ENCODE measurements around the gene SPATA46. TPM values are rescaled to one million over a fixed set of nuclear protein-coding genes. Genes with fewer than 3 reads are reported as not detected.

Gene SPATA46
- total RNA-seq, 2 experiments from 2014 or later = not detected

DNA sequence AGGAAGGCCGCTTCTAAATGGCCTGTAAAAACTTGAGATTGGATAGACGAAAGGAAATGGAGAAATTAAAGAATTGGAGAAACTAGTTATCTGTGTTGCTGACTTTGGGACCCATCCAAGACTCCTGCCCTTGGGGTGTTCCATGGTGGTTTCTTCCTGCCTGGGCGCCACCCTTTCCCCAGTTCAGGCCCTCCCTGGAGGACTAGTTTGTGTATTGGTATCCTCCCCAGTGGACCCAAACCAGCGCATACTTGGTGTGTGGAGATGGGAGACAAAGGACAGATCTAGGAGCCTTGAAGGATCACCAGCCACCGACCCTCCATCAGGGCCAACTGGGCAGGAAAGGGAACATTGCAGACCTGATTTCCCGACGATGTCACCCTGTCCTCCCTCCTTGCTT is 7.1 kb downstream of the SPATA46 start:
- H3K9me3 Mint-ChIP-seq (ENCODE audit: insufficient read depth) = no peaks in the 10 kb centered on the region
- H3K4me3 Mint-ChIP-seq = no peak overlapping the region
- H3K27ac Mint-ChIP-seq = no peak overlapping the region
- no peaks in the 10 kb centered on the region for H3K27me3 Mint-ChIP-seq (ENCODE audit: low read depth)
- ChIA-PET CTCF (no interaction called here), POLR2A (interaction anchor here (0.7 kb wide), 1 partner anchor 327 kb away, joined by 3 read pairs; no protein-coding TSS in a partner anchor)
- no peaks in the 10 kb centered on the region for H3K4me1 Mint-ChIP-seq (ENCODE audit: low read depth)
- no peak for DNase-seq
- no peaks in the 10 kb centered on the region for H3K36me3 Mint-ChIP-seq (ENCODE audit: low read depth)
- ATAC-seq = no peak

- no peak for DNase-seq
- ChIA-PET CTCF (no interaction called here), POLR2A (no interaction called here)
- Mint-ChIP-seq H3K27ac (no peak overlapping the region), H3K4me1 (ENCODE audit: low read depth) (no peaks in the 10 kb centered on the region), H3K36me3 (ENCODE audit: low read depth) (no peaks in the 10 kb centered on the region), H3K4me3 (no peak overlapping the region), H3K27me3 (ENCODE audit: low read depth) (no peaks in the 10 kb centered on the region), H3K9me3 (ENCODE audit: insufficient read depth) (no peaks in the 10 kb centered on the region)
- no peak for ATAC-seq
Measured at GRCh38 chr1:162368451-162368850, 8.2 kb downstream of the SPATA46 start.

GRCh38 chr1:162367772-162368171 is 8.9 kb downstream of the SPATA46 start:
- Mint-ChIP-seq H3K36me3 (ENCODE audit: low read depth) (no peaks in the 10 kb centered on the region), H3K4me1 (ENCODE audit: low read depth) (no peaks in the 10 kb centered on the region), H3K9me3 (ENCODE audit: insufficient read depth) (no peaks in the 10 kb centered on the region), H3K27me3 (ENCODE audit: low read depth) (no peaks in the 10 kb centered on the region), H3K27ac (no peak overlapping the region), H3K4me3 (no peak overlapping the region)
- CTCF ChIA-PET = no interaction called here
- no peak for DNase-seq
- ATAC-seq = no peak
- POLR2A ChIA-PET = interaction anchor here (0.6 kb wide), 1 partner anchor 533 kb away, joined by 3 read pairs; no protein-coding TSS in a partner anchor

GRCh38 chr1:162367073-162367472 is 9.6 kb downstream of the SPATA46 start:
- no peaks in the 10 kb centered on the region for H3K9me3 Mint-ChIP-seq (ENCODE audit: insufficient read depth)
- no peak overlapping the region for H3K4me3 Mint-ChIP-seq
- no peaks in the 10 kb centered on the region for H3K36me3 Mint-ChIP-seq (ENCODE audit: low read depth)
- no peak overlapping the region for H3K27ac Mint-ChIP-seq
- CTCF ChIA-PET = interaction anchor here (1.2 kb wide), 1 partner anchor 11 kb away, joined by 3 read pairs; no protein-coding TSS in a partner anchor
- no peak for ATAC-seq
- H3K4me1 Mint-ChIP-seq (ENCODE audit: low read depth) = no peaks in the 10 kb centered on the region
- H3K27me3 Mint-ChIP-seq (ENCODE audit: low read depth) = no peaks in the 10 kb centered on the region
- POLR2A ChIA-PET = no interaction called here
- no peak for DNase-seq

DNA sequence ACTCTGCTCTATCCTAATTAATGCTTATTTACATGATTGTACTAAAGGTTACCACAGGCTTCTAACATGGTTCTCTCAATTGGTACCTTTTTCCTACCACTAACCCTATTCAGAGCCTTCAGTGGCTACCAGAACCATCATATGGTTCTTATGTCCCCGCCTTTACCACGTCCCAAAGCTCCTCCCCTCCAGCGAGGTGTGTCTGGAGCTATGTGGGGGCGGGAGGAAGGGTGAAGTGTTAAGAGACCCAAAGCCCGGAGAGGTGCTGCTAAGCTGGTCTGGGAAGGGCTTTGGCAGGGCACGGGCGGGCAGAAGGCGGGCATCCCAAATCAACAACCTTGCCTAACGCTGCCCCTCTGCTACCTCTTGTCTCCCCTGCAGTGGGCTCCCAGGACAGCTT is 10.0 kb downstream of the SPATA46 start:
- ATAC-seq (no peak), DNase-seq (no peak)
- Mint-ChIP-seq H3K9me3 (ENCODE audit: insufficient read depth) (no peaks in the 10 kb centered on the region), H3K27ac (no peak overlapping the region), H3K36me3 (ENCODE audit: low read depth) (no peaks in the 10 kb centered on the region), H3K27me3 (ENCODE audit: low read depth) (no peaks in the 10 kb centered on the region), H3K4me1 (ENCODE audit: low read depth) (no peaks in the 10 kb centered on the region), H3K4me3 (no peak overlapping the region)
- POLR2A ChIA-PET = no interaction called here
- CTCF ChIA-PET = interaction anchor here (1.2 kb wide), 1 partner anchor 10 kb away, joined by 3 read pairs; no protein-coding TSS in a partner anchor

DNA sequence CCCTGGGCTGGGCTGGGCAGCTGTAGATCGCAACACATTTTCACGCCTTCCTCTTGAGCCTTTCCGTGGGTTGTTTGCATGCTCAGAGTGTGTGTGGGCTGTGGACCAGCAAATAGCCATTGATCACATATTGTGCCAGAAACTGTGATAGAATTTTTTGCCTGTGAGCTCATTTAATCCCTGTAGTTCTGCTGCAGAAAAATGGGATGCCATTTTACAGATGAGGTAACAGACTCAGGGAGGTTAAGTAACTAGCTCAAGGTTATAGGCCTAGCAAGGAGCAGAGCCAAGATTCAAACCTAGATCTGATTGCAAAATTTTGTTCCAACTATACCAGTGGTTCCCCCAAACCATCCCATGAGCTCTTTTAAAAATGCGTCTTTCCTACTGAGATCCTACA is 10.5 kb downstream of the SPATA46 start:
- ChIA-PET POLR2A (no interaction called here), CTCF (interaction anchor here (1.2 kb wide), 1 partner anchor 10 kb away, joined by 3 read pairs; no protein-coding TSS in a partner anchor)
- Mint-ChIP-seq H3K9me3 (ENCODE audit: insufficient read depth) (no peaks in the 10 kb centered on the region), H3K27ac (no peak overlapping the region), H3K27me3 (ENCODE audit: low read depth) (no peaks in the 10 kb centered on the region), H3K4me3 (no peak overlapping the region), H3K4me1 (ENCODE audit: low read depth) (no peaks in the 10 kb centered on the region), H3K36me3 (ENCODE audit: low read depth) (no peaks in the 10 kb centered on the region)
- ATAC-seq (no peak), DNase-seq (no peak)

DNA sequence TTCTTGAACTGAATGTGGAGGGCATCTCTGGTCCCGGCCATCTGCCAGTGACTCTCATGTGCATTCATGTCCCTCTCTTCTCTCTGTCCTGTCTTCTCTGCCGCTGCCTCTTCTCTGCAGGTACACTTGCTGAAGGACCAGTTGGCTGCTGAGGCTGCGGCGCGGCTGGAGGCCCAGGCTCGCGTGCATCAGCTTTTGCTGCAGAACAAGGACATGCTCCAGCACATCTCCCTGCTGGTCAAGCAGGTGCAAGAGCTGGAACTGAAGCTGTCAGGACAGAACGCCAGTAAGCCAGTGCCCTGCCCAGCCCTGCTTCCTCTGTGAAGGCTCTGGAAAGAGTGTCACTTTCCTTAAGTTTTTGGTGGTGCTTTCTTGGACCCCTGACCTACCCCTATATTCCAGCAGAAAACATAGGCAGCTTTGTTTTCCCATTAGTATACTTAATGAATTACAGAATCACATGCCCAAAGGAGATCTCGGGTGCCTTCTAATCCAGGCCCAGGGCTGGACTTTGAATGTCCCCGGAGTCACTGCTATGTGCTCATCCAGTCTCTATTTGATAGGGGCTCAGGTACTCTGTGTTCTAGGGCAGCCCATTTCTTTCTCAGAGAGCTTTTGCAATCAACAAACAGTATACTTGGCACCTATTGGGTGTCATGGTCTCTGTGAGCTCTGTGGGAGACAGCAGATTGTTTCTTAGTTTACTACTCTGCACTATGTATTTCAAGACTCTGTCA is 11.2 kb downstream of the SPATA46 start:
- no peaks in the 10 kb centered on the region for H3K36me3 Mint-ChIP-seq (ENCODE audit: low read depth)
- CTCF ChIA-PET = no interaction called here

DNA sequence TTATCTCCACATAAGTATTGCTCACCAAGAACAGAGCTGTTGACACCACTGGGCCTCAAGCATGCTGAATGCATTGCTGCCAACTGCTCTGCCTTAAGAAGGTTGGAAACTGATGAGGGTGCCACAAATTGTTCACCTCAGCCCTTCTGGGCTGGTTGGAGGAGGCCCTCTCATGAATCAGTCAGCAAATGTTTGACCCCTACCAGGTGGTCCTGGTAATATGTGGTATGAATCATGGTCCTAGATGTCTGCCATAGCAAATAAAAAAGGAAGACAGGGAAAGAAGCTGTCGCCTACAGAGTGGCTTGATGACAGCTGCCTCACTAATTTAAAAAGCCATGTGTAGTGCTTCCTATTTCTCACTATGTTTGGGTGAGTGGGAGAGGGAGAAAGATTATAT is 12.2 kb downstream of the SPATA46 start:
- POLR2A ChIA-PET = no interaction called here
- Mint-ChIP-seq H3K4me1 (ENCODE audit: low read depth) (no peaks in the 10 kb centered on the region), H3K36me3 (ENCODE audit: low read depth) (no peaks in the 10 kb centered on the region), H3K4me3 (no peak overlapping the region), H3K27ac (no peak overlapping the region), H3K27me3 (ENCODE audit: low read depth) (no peaks in the 10 kb centered on the region), H3K9me3 (ENCODE audit: insufficient read depth) (no peaks in the 10 kb centered on the region)
- DNase-seq (no peak), ATAC-seq (no peak)
- CTCF ChIA-PET = no interaction called here

More for the DNA sequence above, 11.2 kb downstream of the SPATA46 start:
- Mint-ChIP-seq H3K9me3 (ENCODE audit: insufficient read depth) (no peaks in the 10 kb centered on the region), H3K27me3 (ENCODE audit: low read depth) (no peaks in the 10 kb centered on the region), H3K4me1 (ENCODE audit: low read depth) (no peaks in the 10 kb centered on the region), H3K27ac (no peak overlapping the region), H3K4me3 (no peak overlapping the region)
- ATAC-seq = no peak
- no peak for DNase-seq
- POLR2A ChIA-PET = no interaction called here

- no peak overlapping the region for H3K4me3 Mint-ChIP-seq
- ChIA-PET POLR2A (no interaction called here), CTCF (no interaction called here)
- H3K9me3 Mint-ChIP-seq (ENCODE audit: insufficient read depth) = no peaks in the 10 kb centered on the region
- H3K27ac Mint-ChIP-seq = no peak overlapping the region
- ATAC-seq (no peak), DNase-seq (no peak)
- H3K27me3 Mint-ChIP-seq (ENCODE audit: low read depth) = no peaks in the 10 kb centered on the region
- no peaks in the 10 kb centered on the region for H3K4me1 Mint-ChIP-seq (ENCODE audit: low read depth)
- H3K36me3 Mint-ChIP-seq (ENCODE audit: low read depth) = no peaks in the 10 kb centered on the region
Measured at GRCh38 chr1:162363823-162364222, 12.8 kb downstream of the SPATA46 start.

GRCh38 chr1:162361349-162361748 is 15.3 kb downstream of the SPATA46 start:
- Mint-ChIP-seq H3K9me3 (ENCODE audit: insufficient read depth) (no peaks in the 10 kb centered on the region), H3K27me3 (ENCODE audit: low read depth) (no peaks in the 10 kb centered on the region)
- CTCF ChIA-PET = no interaction called here

DNA sequence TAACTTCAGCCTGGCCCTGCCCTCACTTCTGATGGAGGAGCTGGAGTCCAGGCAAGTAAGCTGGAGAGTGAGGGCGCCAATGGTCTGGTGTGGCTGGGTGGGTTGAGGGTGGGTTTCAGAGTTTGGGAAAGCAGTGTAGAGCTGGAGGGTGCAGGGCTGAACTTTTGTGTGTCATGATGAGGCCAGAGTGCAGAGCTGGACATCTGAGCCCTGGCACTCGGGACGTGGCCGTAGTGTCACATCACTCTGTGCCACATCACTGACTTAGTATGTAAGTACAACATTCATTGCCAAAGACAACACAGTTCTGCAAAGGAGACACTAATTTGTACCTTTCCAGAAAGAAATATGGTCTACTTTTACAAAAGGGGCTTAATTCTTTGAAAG is 15.8 kb downstream of the SPATA46 start:
- ATAC-seq = no peak

More at GRCh38 chr1:162361349-162361748, 15.3 kb downstream of the SPATA46 start:
- Mint-ChIP-seq H3K4me3 (no peak overlapping the region), H3K27ac (no peak overlapping the region), H3K4me1 (ENCODE audit: low read depth) (no peaks in the 10 kb centered on the region), H3K36me3 (ENCODE audit: low read depth) (no peaks in the 10 kb centered on the region)
- DNase-seq (no peak), ATAC-seq (no peak)
- POLR2A ChIA-PET = no interaction called here

DNA sequence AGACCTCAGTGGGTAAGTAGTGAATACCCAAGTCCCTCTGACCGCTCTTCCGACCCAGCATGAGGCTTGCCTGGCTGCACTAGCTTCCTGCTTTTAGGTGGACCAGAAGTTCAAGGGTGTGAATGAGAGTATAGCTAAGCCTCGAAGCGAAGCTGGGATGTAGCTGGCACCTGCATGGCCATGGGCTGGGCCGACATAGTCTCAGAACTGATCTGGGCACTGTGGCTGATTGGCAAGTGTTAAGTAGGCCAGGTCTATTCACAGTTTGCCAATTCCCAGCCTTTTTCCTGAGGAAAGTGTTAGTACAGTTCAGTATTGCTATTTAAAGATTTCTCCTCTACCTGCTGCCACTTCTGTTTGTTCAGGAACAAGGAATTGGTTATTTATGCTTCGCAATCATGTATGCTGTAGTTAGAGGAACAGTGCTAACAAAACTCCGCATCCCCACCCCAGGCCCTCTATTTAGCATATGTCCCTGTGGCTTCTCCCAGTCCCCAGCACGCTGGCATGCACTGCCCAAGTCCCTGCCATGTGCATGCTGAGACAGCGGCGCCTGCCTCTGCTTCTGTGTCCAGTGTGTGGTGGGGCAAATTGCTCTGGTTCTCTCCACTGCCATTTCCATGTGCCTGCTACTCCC is 16.3 kb downstream of the SPATA46 start:
- DNase-seq (no peak), ATAC-seq (no peak)
- Mint-ChIP-seq H3K9me3 (ENCODE audit: insufficient read depth) (no peaks in the 10 kb centered on the region), H3K4me3 (no peak overlapping the region), H3K27me3 (ENCODE audit: low read depth) (no peaks in the 10 kb centered on the region), H3K36me3 (ENCODE audit: low read depth) (no peaks in the 10 kb centered on the region), H3K27ac (no peak overlapping the region), H3K4me1 (ENCODE audit: low read depth) (no peaks in the 10 kb centered on the region)
- ChIA-PET POLR2A (no interaction called here), CTCF (no interaction called here)

More for the DNA sequence above, 15.8 kb downstream of the SPATA46 start:
- Mint-ChIP-seq H3K27me3 (ENCODE audit: low read depth) (no peaks in the 10 kb centered on the region), H3K9me3 (ENCODE audit: insufficient read depth) (no peaks in the 10 kb centered on the region), H3K4me3 (no peak overlapping the region), H3K27ac (no peak overlapping the region), H3K4me1 (ENCODE audit: low read depth) (no peaks in the 10 kb centered on the region), H3K36me3 (ENCODE audit: low read depth) (no peaks in the 10 kb centered on the region)
- DNase-seq = no peak
- CTCF ChIA-PET = no interaction called here
- POLR2A ChIA-PET = no interaction called here
